AG09309 (cell line): ENCODE results near the gene MRPS33.
A peak's percentile ranks its signal among the peaks of the same experiment; 100 is the strongest.

Experiments
- DNase-seq: peaks from one replicate; pipeline ENCODE4 v3.0.0-alpha.2; 2010; ENCODE audit warnings: low read depth
- H3K4me3 ChIP-seq: 2 replicates; pipeline ENCODE4 v1.5.1; 2011; ENCODE audit warnings: mild to moderate bottlenecking, low read depth, low read length, moderate library complexity; ENCODE audit not compliant: control insufficient read depth
- CTCF ChIP-seq: IDR thresholded peaks from 2 replicates; pipeline ENCODE4 v1.5.1; 2011; ENCODE audit warnings: mild to moderate bottlenecking, low read depth, low read length, inconsistent platforms; ENCODE audit not compliant: insufficient read depth, control insufficient read depth; ENCODE audit errors: missing control alignments

The MRPS33 gene

GRCh38 chr7:141014524-141015395 lies at the start of gene MRPS33:
MRPS33 (minus strand) TSS chr7:141014952; CDS start chr7:141010633, 4,319 bp downstream.
- peak; percentile 86 for DNase-seq
- H3K4me3 ChIP-seq, result peak within 1 kb of the TSS; percentile 77
- peak; percentile 75 for TF ChIP-seq CTCF

GRCh38 chr7:141057788-141058187 lies 43.0 kb upstream of the MRPS33 start:
- no peak for TF ChIP-seq CTCF
- no peak for DNase-seq
- no peak overlapping the region for H3K4me3 ChIP-seq

- DNase-seq, result no peak
- TF ChIP-seq CTCF, result no peak
- no peak overlapping the region for H3K4me3 ChIP-seq
These were observed 40.4 kb upstream of the MRPS33 start for GRCh38 chr7:141055146-141055545.

- DNase-seq, result no peak
- no peak overlapping the region for H3K4me3 ChIP-seq
- no peak for TF ChIP-seq CTCF
These were observed 38.9 kb upstream of the MRPS33 start for GRCh38 chr7:141053626-141054025.

- no peak for DNase-seq
- TF ChIP-seq CTCF, result no peak
These were observed 31.3 kb upstream of the MRPS33 start for GRCh38 chr7:141045842-141046620.

GRCh38 chr7:141045126-141045841 lies 30.5 kb upstream of the MRPS33 start:
- TF ChIP-seq CTCF, result no peak
- H3K4me3 ChIP-seq, result no peak overlapping the region
- DNase-seq, result no peak

More at GRCh38 chr7:141045842-141046620, 31.3 kb upstream of the MRPS33 start:
- no peak overlapping the region for H3K4me3 ChIP-seq
